ACHN (cell line): ENCODE measurements around the gene DBX1.
A peak's percentile ranks its signal among the peaks of the same experiment; 100 is the strongest.
"Not testable (repeated sequence)": the region's sequence is repeated elsewhere in the genome, so short reads cannot be mapped to it uniquely, and the experiment has no call there.

Source experiments
- DNase-seq: peaks from one replicate; pipeline ENCODE4 v3.0.0-alpha.2; 2015
- in situ Hi-C: cut with HindIII; loops from 2 replicates; pipeline ENCODE4 v1.10.0; 2017; ENCODE audit warnings: low sequenced_read_pairs, low pct_ligation_motif_present, low pct_unique_long_range_greater_than_20kb

DBX1 gene

DNA sequence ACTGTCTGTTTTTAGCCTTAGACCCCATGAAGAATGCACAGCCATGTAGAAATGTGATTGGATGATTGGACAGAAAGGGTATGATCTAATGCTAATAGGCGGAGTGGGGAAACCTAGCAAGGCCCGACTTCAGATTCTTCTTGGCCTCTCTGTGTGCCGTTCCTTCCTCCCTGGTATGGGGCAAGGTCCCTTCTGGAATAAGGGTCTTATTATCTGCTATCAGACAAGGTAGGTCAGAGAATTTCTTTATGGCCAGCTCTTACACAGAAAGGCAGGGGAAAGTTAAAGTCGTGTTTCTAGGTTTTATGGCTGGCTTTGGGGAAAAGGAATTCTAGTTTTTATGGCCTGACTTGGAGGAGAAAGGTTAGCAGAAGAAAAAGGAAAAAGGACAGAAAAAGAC lies 30.6 kb downstream of the DBX1 start:
- in situ Hi-C loops = no loop called here
- DNase-seq = no peak

DNA sequence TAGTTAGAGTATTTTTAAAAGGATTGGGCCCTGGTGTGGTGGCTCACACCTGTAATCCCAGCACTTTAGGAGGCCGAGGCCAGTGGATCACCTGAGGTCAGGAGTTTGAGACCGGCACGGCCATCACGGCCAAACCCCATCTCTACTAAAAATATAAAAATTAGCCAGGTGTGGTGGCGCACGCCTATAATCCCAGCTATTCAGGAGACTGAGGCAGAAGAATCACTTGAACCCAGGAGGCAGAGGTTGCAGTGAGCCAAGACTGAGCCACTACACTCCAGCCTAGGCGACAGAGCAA lies 31.8 kb downstream of the DBX1 start:
- in situ Hi-C loops, DNase-seq: not testable (repeated sequence)

DNA sequence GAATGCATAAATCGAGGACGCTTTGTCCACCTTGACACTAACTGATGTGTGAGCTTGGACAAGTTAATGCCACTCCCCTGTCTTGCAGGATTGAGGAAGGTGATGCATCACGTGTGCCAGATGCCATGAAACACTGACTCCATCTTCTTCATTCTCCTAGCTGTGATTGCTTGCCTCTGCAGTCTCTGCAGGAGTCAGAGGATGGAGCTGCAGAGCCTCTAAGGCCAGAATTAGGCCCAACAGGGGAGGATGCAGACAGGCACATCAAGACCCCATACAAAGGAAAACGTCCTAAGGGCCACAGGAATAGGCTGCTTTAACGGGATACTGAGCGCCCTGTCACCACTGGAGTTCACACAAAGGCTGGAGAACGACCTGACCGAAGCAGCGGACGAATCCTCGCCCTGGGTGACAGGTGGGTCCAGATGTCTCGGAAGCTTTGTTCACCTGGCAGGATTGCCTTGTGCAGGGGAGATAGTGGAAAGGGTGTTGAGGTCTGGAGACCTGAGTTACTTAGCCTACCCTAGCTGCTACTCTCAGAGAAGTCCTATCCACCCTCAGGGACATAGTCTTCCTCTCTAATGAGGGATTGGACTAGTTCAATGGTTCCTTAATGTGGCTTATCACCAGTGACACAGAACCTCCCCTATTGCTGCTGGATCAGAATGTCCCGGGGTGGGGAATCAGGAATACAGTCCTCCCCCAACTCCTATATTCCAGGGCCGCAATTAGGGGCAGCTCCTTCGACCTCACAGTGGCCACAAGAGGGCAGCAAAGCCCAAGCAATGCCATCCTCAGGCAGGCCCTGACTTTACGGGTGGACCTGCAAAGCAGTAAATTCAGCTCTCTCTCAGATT lies 32.4 kb downstream of the DBX1 start:
- in situ Hi-C loops = no loop called here

DNA sequence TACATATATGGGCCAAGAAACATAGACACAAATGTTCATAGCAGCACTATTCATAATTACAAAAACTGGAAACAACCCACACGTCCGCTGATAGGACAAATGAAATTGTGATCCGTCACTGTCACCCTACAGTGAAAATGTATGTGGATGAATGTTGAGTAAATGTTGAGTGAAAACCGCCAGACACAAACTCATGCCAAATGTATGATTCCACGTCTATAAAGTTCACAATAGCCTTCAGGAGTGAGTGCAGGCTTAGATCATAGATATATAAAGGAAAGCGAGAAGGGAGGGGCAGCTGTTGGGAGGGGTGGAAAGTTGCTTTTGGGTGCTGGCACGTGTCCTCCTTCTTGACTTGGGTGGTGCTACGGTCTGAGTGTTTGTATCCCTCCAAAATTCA lies 33.6 kb downstream of the DBX1 start:
- in situ Hi-C loops = no loop called here
- DNase-seq = no peak

More for the DNA sequence above, 32.4 kb downstream of the DBX1 start:
- DNase-seq = peak; percentile 59

DNA sequence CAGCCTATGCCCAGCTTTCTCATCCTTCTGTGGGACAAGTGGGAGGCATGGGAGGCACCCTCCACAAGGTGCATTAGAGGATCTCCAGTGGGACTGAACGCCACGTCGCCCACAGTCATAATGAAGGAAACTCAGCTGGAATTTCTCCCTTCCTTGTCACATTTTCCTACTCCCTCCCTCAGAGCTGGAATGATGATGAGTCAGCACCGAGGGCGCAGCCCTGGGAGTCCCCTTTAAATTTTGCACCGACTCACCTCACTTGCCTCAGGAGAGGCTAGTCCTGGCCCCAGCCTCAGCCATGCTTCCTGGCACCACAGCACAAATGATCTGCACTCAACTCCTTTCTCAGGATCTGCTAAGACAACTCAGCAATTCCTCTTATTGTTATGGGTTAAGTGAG lies 34.3 kb downstream of the DBX1 start:
- in situ Hi-C loops = no loop called here
- peak; percentile 55 for DNase-seq

DNA sequence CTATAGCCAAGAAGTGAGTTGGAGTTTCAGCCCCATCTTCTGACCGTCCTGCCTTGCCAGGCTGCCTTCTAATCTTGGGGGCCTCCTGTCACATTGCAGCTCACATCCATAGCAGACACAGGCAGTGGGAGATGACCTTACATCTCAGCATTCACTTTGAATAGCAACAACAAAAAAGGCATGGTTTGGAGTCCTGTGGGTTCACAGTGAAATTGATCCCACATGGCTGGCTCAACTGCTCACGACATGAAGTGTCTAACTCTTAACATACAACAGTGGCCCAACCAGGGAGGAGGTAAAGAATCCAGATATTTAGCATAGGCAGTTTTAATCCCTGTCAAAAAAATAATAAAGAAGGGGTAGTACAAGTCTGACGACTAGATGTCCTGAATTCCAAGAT lies 38.1 kb downstream of the DBX1 start:
- in situ Hi-C loops = no loop called here
- DNase-seq = no peak

DNA sequence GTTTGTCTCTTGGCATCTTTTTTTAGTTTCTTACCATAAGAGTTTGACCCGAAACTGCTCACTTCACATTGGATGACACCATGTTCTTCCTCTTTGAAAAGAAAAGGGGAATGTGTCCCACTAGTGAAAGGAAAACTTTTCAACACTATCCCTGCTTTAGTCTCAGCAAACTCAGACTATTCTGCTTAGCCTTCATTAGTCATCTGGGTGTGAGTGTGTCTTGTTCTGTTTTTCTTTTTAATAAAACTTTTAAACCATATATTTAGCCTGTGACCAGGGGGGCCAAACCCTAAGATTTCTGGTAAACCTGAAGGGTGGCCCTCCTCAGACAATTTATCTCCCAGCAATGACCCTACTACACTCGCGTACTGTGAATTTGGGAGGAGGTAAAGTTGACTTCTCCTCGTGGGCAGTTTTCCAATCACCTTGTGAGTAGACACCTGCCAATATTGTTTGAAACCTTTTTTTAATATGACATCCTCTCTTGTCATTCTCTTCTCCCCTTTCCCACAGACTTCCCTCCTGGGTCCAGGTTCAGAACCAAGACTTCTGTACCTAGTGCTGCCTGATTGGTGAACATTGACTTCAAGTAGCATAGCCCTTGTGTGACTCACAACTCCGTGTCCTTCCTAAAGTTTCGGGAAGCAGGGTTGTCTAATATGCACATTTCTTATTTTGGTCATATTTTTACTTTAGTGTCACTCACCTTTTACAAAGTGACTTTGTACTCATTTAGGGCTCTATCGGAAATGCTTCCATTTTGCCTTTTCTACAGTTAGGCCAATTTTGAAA lies 39.9 kb downstream of the DBX1 start:
- DNase-seq = no peak
- in situ Hi-C loops = no loop called here

DNA sequence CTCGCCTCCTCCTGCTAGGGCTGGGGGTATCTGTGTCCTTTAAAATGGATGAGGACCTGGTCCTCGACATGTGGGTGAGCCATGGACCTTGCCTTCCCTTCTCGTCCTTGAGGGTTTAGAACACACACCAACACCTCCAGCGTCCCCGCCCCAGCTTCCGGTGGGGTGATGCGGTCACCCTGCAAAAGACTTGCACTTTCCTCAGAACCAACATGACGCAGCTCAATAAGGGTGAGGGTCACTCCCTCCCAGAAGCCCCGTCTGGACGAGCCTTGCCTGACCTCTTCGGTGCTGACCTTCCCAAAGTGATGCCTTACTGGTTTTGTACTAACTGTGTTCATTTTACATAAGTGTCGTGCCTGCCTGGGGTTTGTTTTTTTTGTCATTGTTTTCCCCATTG lies 41.0 kb downstream of the DBX1 start:
- no peak for DNase-seq
- in situ Hi-C loops = no loop called here

DNA sequence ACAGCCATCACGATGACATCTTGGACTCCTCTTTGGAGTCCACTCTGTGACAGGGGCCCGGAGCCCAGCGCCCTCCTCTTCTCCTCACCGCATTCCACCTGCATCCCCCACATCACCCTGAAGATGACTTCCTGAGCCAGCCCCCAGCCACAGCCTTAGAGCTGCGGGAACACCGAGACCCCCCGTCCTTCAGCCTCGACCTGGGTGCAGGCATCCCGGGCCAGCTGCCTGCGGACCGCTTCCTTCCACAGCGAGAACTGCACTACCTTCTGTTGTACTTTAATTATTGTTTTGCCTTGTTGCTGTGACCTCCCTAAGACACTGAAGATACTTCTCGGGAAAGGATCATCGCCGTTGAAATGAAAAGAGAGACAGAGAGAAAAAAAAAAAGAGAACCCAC lies 42.1 kb downstream of the DBX1 start:
- in situ Hi-C loops = no loop called here
- DNase-seq = no peak

DNA sequence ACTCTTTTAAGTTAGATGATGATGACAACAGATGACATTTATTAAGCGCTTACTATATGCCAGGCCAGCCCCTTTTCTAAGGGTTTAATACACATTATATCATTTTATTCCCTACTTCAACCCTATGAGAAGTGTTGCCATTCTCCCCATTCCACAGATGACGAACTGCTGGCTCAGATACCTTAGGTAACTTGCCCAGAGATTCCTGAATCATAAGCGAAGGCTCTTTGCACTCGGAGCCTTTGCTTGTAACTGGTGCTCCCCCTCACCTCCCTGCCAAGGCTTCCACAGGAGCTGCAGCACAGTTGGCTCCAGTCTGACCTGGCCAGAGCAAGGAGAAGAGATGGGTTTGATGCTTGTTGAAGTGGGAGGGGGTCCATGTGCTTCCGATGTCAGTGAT lies 43.0 kb downstream of the DBX1 start:
- no peak for DNase-seq
- in situ Hi-C loops = no loop called here

DNA sequence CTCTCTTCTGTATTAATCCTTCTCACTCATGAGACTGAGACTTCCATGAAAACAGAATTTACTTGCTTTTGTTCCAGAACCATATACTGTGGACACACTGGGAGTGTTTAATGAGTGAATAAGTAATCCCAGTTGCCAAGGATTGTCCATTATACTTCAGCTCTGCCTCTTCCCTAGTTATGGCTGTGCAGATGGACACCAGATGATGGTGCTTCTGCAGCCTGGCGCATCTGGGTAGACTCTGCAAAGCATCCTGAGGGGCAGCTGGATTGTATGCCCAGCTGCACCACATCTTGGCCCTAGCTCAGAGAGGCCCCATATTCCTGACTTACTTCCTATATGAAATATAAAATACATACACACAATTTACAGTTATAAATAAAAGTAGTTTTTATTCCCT lies 43.5 kb downstream of the DBX1 start:
- in situ Hi-C loops = no loop called here

DNA sequence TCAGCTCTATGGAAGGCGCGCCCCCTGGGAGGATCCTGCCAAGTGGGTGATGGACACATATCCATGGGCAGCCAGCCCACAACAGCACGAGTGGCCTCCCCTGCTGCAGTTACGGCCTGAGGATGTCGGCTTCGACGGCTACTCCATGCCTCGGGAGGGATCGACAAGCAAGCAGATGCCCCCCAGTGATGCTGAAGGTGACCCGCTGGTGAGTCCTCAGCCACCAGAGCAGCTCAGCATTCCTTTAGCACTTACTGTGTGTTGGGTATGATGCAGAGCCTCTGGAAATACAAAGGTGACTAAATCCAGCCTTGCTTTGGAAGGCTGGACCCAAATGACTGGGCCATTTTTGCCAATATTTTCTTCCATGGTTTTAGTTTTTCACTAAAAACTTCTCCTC lies 45.7 kb downstream of the DBX1 start:
- DNase-seq = no peak
- in situ Hi-C loops = no loop called here

More for the DNA sequence above, 43.5 kb downstream of the DBX1 start:
- DNase-seq = no peak

DNA sequence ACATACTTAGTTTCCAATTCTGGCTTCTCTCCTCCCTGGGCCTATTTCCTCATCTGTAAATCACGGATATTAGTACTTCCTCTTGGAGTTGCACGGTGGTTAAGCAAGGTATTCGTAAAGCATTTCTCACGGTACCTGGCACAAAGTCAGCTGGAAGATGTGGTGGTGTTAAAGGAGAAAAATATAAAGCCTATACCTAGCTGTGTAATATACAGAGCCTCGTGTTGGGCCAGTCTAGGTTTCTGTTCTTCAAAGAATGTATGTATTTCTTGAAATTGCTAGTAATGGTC lies 47.2 kb downstream of the DBX1 start:
- in situ Hi-C loops = no loop called here
- DNase-seq = peak; percentile 81

DNA sequence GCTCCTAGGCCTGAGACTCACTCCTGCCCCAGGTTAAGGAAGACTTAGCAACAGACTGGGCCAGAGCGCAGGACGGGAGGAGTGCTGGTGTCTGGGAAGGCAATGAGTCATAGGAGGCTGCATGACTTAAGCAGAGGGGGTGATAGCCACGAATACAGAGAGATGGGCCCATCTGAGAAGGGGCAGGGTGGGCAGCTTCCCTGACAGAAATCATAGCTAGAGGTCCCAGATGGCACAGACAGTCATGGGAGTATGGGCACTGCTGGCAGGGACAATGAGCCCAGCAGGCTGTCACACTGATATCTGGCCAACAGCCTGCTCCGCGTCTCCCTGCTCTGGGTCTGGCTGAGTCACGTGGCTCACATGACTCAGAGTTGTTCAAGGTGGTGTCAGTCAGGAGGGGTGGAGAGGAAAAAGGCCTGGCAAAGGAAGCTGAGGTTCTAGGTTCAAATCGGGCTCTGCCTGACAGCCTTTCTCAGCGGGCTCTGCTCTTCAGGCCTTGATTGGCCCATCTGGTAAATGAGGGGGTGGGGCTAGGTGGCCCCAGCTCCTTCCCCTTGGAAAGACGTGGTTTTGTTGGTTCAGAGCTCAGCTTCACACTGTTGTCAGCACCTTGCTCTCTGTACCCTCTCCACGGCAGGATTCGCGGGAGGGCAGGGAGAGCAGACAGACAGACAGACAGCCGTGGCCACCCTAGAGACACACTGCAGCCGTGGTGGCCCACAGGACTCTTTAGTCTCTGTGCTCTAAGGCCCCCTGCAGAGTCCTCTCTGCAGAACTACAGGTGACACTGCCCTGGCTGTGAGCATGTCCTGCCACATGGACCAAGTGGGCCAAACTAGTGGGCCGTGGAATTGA lies 47.8 kb downstream of the DBX1 start:
- in situ Hi-C loops = no loop called here
- DNase-seq = peak; percentile 91

DNA sequence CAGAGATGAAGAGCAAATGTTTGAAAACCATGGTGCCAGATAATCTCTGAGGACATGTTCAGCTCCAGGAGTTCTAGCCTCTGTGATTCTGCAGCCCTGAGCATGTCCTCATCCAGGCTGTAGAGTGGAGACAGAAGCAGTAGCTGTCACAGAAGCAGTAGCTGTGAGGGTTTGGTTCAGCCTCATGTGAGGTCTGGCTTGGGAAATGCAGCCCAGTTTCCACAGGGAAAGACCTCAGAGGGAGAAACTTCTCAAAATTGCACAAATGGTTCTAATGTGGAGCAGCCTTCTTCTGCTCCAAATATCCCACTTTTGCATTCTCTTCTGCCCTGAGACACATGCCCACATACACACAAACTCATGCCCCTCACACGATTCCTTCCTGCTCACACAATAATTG lies 48.4 kb downstream of the DBX1 start:
- in situ Hi-C loops = no loop called here
- DNase-seq = no peak

DNA sequence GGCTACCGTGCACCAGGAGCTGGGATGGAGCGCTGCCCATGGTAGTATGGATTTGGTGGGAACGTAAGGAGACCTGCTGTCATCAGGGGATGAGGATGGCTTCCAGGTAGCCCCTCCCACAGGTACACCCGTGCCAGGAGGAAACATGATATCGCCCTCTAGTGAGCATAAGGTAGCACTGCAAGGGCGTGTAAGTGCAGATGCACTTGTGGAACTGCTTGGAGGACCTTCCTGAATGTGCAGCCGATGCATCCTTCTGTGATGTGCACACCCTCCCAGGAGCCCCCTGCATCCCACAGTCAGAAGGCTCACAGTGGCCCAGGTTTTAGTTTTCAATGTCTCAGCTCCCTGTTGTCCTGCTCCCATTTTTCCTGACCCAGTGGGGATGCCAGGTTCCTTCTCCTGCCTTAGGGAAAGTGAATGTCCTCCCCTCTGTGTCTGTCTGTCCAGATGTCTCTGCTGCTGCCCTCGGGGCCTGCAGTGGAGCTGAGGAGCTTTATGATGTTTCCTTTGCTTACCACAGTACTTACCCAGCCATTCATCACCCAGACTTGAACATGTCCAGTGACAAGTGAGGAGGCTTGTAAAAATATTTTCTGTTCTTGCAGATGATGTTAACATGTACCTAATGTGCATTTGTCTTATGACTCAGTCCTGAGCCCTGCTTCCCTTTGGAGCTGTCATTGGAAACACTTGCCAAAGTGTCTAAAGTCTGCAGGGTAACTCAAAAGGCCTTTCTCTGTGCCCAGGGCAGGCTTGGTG lies 49.2 kb downstream of the DBX1 start:
- DNase-seq = peak; percentile 59
- in situ Hi-C loops = no loop called here

DNA sequence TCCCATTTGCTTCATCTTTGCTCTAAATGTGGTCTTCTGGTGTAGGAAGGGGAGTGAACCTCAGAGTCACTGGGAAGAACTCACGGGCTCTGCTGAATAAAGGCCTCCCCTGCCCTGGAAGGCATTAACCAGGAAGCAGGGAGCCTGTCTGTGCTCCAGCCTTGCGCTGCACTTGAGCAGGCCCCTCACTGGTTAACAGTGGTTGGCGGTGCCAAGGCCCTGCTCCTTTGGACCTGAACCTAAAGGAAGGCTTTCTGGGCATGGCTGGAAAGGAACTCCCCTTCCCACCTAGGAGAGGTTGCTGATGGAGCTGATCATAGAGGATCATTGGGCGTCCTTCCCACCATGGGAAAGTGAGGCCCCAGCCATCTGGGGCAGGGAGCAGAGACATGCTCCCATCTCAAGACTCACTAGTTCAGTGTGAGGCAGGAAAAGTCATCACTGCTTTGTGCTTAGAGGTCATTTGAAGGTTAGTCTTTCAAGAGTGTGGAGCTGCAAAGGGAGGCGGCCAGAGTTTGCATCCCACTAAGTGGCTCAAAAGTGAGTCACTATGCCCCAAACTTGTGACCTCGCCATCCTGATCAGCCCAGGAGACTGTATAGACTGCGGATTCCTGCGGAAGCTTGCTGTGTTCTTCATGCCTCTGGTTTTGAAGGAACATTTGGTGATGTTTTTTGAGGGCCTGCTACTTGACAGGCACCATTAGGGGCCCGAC lies 50.4 kb downstream of the DBX1 start:
- no peak for DNase-seq
- in situ Hi-C loops = no loop called here
